ENCODE results near the gene RAB3A.
"Not testable (repeated sequence)": the region's sequence is repeated elsewhere in the genome, so short reads cannot be mapped to it uniquely, and the experiment has no call there.

The RAB3A gene

DNA sequence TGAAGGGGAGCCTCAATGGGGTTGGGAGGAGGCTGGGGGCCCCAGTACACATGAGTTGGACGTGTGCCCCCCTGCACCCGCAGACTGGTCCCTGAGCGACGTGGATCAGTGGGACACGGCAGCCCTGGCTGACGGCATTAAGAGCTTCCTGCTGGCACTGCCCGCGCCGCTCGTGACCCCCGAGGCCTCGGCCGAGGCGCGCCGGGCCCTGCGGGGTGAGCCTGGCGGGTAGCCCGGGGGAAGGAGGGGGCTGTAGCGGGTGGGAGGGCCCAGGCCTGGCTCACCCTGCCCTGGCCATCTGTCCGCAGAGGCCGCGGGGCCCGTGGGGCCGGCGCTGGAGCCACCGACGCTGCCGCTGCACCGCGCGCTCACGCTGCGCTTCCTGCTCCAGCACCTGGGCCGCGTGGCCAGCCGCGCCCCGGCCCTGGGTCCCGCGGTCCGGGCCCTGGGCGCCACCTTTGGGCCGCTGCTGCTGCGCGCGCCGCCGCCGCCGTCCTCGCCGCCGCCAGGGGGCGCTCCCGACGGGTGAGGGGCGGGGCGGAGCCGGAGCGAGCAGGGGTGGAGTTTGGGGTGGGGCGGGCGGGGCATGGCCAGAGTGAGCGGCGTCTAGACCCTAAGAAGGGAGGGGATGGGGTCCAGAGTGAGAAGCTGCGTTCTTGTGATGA is 42.7 kb downstream of the RAB3A start:
- Histone ChIP-seq H3K9ac (ENCODE audit: low read depth, low read length) (peak overlapping the region; percentile 58), H3K27ac (ENCODE audit: low read length) (peak overlapping the region; percentile 50), H3K4me2 (ENCODE audit: insufficient read depth, low read length) (peak overlapping the region; percentile 74), H3K27me3 (ENCODE audit: insufficient read depth, low read length, poor library complexity) (no peaks in the 10 kb centered on the region), H3K9me3 (ENCODE audit: insufficient read depth, low read length, severe bottlenecking) (no peaks in the 10 kb centered on the region), H3K4me1 (ENCODE audit: insufficient read depth, low read length) (peaks cover 16% of the 10 kb centered on the region), H3K36me3 (ENCODE audit: insufficient read depth, low read length) (peaks cover 54% of the 10 kb centered on the region), H2AFZ (ENCODE audit: low read depth, low read length) (peak overlapping the region; percentile 63; the same call in 1 of the 2 replicates), H3K4me3 (ENCODE audit: low read depth in 1 of 2, low read length in 2 of 2) (peak overlapping the region in 1 of 2 experiments; percentile 53; a peak in 2 of 4 replicates), H4K20me1 (ENCODE audit: insufficient read depth, low read length) (peaks cover 19% of the 10 kb centered on the region), H3K79me2 (ENCODE audit: insufficient read depth, low read length) (no peaks in the 10 kb centered on the region; the same call in 1 of the 2 replicates)
- ATAC-seq (ENCODE audit: insufficient read depth, low read depth): peak; percentile 89
- DNase-seq: peak; percentile 74
- no peak for TF ChIP-seq EZH2 (IDR thresholded peaks at IDR 0.05; ENCODE audit: borderline replicate concordance, low read depth, low read length, severe bottlenecking)
- TF ChIP-seq, protein P1, sequence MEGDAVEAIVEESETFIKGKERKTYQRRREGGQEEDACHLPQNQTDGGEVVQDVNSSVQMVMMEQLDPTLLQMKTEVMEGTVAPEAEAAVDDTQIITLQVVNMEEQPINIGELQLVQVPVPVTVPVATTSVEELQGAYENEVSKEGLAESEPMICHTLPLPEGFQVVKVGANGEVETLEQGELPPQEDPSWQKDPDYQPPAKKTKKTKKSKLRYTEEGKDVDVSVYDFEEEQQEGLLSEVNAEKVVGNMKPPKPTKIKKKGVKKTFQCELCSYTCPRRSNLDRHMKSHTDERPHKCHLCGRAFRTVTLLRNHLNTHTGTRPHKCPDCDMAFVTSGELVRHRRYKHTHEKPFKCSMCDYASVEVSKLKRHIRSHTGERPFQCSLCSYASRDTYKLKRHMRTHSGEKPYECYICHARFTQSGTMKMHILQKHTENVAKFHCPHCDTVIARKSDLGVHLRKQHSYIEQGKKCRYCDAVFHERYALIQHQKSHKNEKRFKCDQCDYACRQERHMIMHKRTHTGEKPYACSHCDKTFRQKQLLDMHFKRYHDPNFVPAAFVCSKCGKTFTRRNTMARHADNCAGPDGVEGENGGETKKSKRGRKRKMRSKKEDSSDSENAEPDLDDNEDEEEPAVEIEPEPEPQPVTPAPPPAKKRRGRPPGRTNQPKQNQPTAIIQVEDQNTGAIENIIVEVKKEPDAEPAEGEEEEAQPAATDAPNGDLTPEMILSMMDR (IDR thresholded peaks at IDR 0.05; ENCODE audit: borderline replicate concordance, extremely low read depth, low read length, poor library complexity, severe bottlenecking): peak; percentile 67

DNA sequence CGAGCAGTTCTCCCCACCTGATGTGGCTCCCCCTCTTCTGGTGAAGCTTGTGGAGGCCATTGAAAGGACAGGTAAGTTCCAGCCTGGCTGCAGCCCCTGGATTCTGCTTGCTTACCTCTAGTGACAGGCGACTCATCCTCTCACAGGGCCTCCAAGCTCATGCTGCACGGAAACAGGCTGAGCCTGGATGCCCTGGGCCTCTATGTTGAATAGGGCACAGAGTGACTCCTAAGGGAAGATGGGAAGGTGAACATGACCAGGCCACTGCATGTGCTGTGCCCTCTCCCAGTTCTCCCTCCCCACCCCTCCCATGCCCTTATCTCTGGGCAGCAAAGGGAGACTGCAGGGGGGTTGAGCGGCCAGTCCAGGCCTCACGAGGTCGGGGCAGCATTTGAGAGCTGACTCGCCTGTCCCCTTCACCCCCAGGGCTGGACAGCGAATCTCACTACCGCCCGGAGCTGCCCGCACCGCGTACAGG is 43.3 kb downstream of the RAB3A start:
- Histone ChIP-seq H3K27ac (ENCODE audit: low read length) (peak overlapping the region; percentile 50), H3K4me1 (ENCODE audit: insufficient read depth, low read length) (peaks cover 18% of the 10 kb centered on the region), H3K9me3 (ENCODE audit: insufficient read depth, low read length, severe bottlenecking) (no peaks in the 10 kb centered on the region), H3K4me2 (ENCODE audit: insufficient read depth, low read length) (peak overlapping the region; percentile 74), H3K9ac (ENCODE audit: low read depth, low read length) (peak overlapping the region; percentile 58), H3K36me3 (ENCODE audit: insufficient read depth, low read length) (peaks cover 54% of the 10 kb centered on the region), H3K27me3 (ENCODE audit: insufficient read depth, low read length, poor library complexity) (no peaks in the 10 kb centered on the region), H4K20me1 (ENCODE audit: insufficient read depth, low read length) (peaks cover 24% of the 10 kb centered on the region), H2AFZ (ENCODE audit: low read depth, low read length) (peak overlapping the region; percentile 63; the same call in 1 of the 2 replicates), H3K4me3 (ENCODE audit: low read depth in 1 of 2, low read length in 2 of 2) (peak overlapping the region in 1 of 2 experiments; percentile 53; a peak in 2 of 4 replicates), H3K79me2 (ENCODE audit: insufficient read depth, low read length) (peaks cover 2% of the 10 kb centered on the region)
- no peak for TF ChIP-seq EZH2 (IDR thresholded peaks at IDR 0.05; ENCODE audit: borderline replicate concordance, low read depth, low read length, severe bottlenecking)
- TF ChIP-seq, protein P1 (IDR thresholded peaks at IDR 0.05; ENCODE audit: borderline replicate concordance, extremely low read depth, low read length, poor library complexity, severe bottlenecking): no peak
- ATAC-seq (ENCODE audit: insufficient read depth, low read depth) (no peak), DNase-seq (no peak)

DNA sequence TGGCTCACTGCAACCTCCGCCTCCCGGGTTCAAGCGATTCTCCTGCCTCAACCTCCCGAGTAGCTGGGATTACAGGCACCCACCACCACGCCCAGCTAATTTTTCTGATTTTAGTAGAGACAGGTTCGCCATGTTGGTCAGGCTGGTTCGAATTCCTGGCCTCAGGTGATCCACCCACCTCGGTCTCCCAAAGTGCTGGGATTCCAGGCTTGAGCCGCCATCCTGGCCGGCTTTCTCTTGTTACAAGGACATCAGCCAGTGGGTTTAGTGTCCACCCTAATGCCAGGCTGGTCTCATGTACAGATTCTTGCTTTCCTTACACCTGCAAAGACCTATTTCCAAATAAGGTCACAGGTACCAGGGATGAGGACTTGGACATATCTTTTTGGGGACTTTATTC is 44.0 kb downstream of the RAB3A start:
- Histone ChIP-seq H3K4me2 (ENCODE audit: insufficient read depth, low read length) (no peak overlapping the region), H3K4me3 (ENCODE audit: low read depth in 1 of 2, low read length in 2 of 2) (no peak overlapping the region), H3K27me3 (ENCODE audit: insufficient read depth, low read length, poor library complexity) (no peaks in the 10 kb centered on the region), H3K9me3 (ENCODE audit: insufficient read depth, low read length, severe bottlenecking) (no peaks in the 10 kb centered on the region), H3K36me3 (ENCODE audit: insufficient read depth, low read length) (peaks cover 56% of the 10 kb centered on the region), H2AFZ (ENCODE audit: low read depth, low read length) (no peak overlapping the region), H3K27ac (ENCODE audit: low read length) (no peak overlapping the region), H3K4me1 (ENCODE audit: insufficient read depth, low read length) (peaks cover 24% of the 10 kb centered on the region), H3K9ac (ENCODE audit: low read depth, low read length) (peak overlapping the region; percentile 58; the same call in 1 of the 2 replicates), H3K79me2 (ENCODE audit: insufficient read depth, low read length) (peaks cover 8% of the 10 kb centered on the region), H4K20me1 (ENCODE audit: insufficient read depth, low read length) (peaks cover 29% of the 10 kb centered on the region)
- ATAC-seq (ENCODE audit: insufficient read depth, low read depth) (no peak), DNase-seq (no peak)
- TF ChIP-seq, protein P1 (IDR thresholded peaks at IDR 0.05; ENCODE audit: borderline replicate concordance, extremely low read depth, low read length, poor library complexity, severe bottlenecking): no peak
- TF ChIP-seq EZH2 (IDR thresholded peaks at IDR 0.05; ENCODE audit: borderline replicate concordance, low read depth, low read length, severe bottlenecking): no peak

DNA sequence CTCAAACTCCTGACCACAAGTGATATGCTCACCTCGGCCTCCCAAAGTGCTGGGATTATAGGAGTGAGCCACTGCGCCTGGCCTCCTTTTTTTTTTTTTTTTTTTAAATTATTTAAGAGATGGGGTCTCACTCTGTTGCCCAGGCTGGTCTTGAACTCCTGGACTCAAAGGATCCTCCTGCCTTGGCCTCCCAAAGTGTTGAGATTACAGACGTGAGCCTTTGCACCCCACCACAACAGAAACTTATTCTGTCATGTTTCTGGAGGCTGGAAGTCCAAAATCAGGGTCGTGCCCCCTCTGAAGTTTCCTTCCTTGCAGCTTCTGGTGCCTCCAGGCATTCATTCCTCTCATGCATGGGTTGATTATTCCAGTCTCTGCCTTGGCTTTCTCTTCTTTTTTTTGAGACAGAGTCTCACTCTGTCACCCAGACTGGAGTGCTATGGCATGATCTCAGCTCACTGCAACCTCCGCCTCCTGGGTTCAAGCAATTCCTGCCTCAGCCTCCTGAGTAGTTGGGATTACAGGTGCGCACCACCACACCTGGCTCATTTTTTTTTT is 44.7 kb downstream of the RAB3A start:
- H4K20me1 ChIP-seq (ENCODE audit: insufficient read depth, low read length): peaks cover 34% of the 10 kb centered on the region
- DNase-seq; H3K9me3 ChIP-seq (ENCODE audit: insufficient read depth, low read length, severe bottlenecking); H3K27me3 ChIP-seq (ENCODE audit: insufficient read depth, low read length, poor library complexity); H3K4me3 ChIP-seq (ENCODE audit: low read depth in 1 of 2, low read length in 2 of 2); H3K27ac ChIP-seq (ENCODE audit: low read length); H3K9ac ChIP-seq (ENCODE audit: low read depth, low read length); ATAC-seq (ENCODE audit: insufficient read depth, low read depth); H2AFZ ChIP-seq (ENCODE audit: low read depth, low read length); H3K4me2 ChIP-seq (ENCODE audit: insufficient read depth, low read length): not testable (repeated sequence)
- H3K4me1 ChIP-seq (ENCODE audit: insufficient read depth, low read length): peaks cover 29% of the 10 kb centered on the region
- peaks cover 13% of the 10 kb centered on the region for H3K79me2 ChIP-seq (ENCODE audit: insufficient read depth, low read length)
- H3K36me3 ChIP-seq (ENCODE audit: insufficient read depth, low read length): peaks cover 56% of the 10 kb centered on the region
